SK-N-MC (cell line): Measurements from ENCODE around the gene KDM4B.

Experiments
- EZH2 ChIP-seq: fragments of 200-600 bp; sonication (generic); IDR thresholded peaks from one replicate; pipeline ENCODE4 v1.6.1; 2017; ENCODE audit warnings: antibody characterized with exemption
- POLR2AphosphoS5 ChIP-seq: IDR thresholded peaks from 2 replicates; pipeline ENCODE4 v1.6.1; 2012; ENCODE audit warnings: mild to moderate bottlenecking, low read depth, low read length, borderline replicate concordance

- TF ChIP-seq EZH2 (no peak), POLR2AphosphoS5 (no peak)
These were observed 62.6 kb downstream of the KDM4B start for GRCh38 chr19:5031231-5032100.
